GM21447 (cell line): ENCODE results near the gene PRR15L.

ENCODE experiments used
- ATAC-seq: cut with Tn5 transposase; IDR thresholded peaks from one replicate; pipeline ENCODE4 v1.9.1; 2021; ENCODE audit not compliant: unreplicated experiment

PRR15L gene

GRCh38 chr17:47907932-47908562 lies 49.6 kb downstream of the PRR15L start:
- ATAC-seq = no peak

GRCh38 chr17:47906443-47906842 lies 51.2 kb downstream of the PRR15L start:
- ATAC-seq = no peak

GRCh38 chr17:47905221-47905733 lies 52.4 kb downstream of the PRR15L start:
- ATAC-seq = no peak

- ATAC-seq = no peak
Observed at GRCh38 chr17:47902039-47902744, 55.5 kb downstream of the PRR15L start.
